Measurements from ENCODE around the gene NFASC. TPM values are rescaled to one million over a fixed set of nuclear protein-coding genes. Genes with fewer than 3 reads are reported as not detected.

The NFASC gene
- total and polyA plus RNA-seq, 9 of the 15 experiments (the other 6 are each of a cell fraction or from before 2014, with no cell fraction given): 0.03 to 0.16 (median 0.06) TPM; not detected in 6

- no peak for TF ChIP-seq ZNF395 (CRISPR knock-in tag; IDR thresholded peaks at IDR 0.05)
- no peak for TF ChIP-seq ZBTB1 (CRISPR knock-in tag; IDR thresholded peaks at IDR 0.05; ENCODE audit: borderline replicate concordance, low read depth)
- no peak for TF ChIP-seq E2F3 (CRISPR knock-in tag; IDR thresholded peaks at IDR 0.05)
- TF ChIP-seq TEAD4 (IDR thresholded peaks at IDR 0.05; ENCODE audit: low read length): no peak
- TF ChIP-seq TEAD4 (CRISPR knock-in tag; IDR thresholded peaks at IDR 0.05; ENCODE audit: borderline replicate concordance): no peak
- no peak for TF ChIP-seq CCAR2 (IDR thresholded peaks at IDR 0.05; ENCODE audit: low read depth, low read length)
- no peak for TF ChIP-seq FOXA1 (IDR thresholded peaks at IDR 0.05; ENCODE audit: borderline replicate concordance)
Observed at GRCh38 chr1:204959836-204960235, 89.2 kb downstream of the NFASC start (continued).

- peak; percentile 93 for ATAC-seq
- Histone ChIP-seq H3K9me1 (ENCODE audit: control insufficient read depth, insufficient read depth, low read length) (no peaks in the 10 kb centered on the region), H3K27ac (ENCODE audit: extremely low read depth, low read depth, low read length) (no peak overlapping the region), H2AFZ (ENCODE audit: low read depth, low read length) (no peak overlapping the region), H3K4me2 (ENCODE audit: insufficient read depth, low read length) (no peak overlapping the region; the same call in 1 of the 2 replicates), H3K4me1 (replicated peaks in 1 of 2; ENCODE audit: control insufficient read depth in 2 of 2, insufficient read depth in 2 of 2, low read length in 2 of 2) (peaks cover 0 to 11% of the 10 kb centered on the region in 2 experiments; a peak in 3 of 5 replicates), H3K9ac (ENCODE audit: insufficient read depth in 1 of 2, low read depth in 2 of 2, low read length in 2 of 2) (no peak overlapping the region), H3K4me3 (no peak overlapping the region), H3K36me3 (ENCODE audit: control insufficient read depth, insufficient read depth, low read length) (no peaks in the 10 kb centered on the region), H3K79me2 (ENCODE audit: control insufficient read depth, insufficient read depth, low read length) (no peaks in the 10 kb centered on the region), H3K27me3 (ENCODE audit: control insufficient read depth in 2 of 2, insufficient read depth in 2 of 2, low read length in 2 of 2) (peaks cover 13 to 43% of the 10 kb centered on the region in 2 experiments; a peak in 4 of 5 replicates), H4K20me1 (replicated peaks; ENCODE audit: control insufficient read depth, insufficient read depth, low read length) (no peaks in the 10 kb centered on the region), H3K9me3 (replicated peaks; ENCODE audit: control insufficient read depth, insufficient read depth, low read depth, low read length) (no peaks in the 10 kb centered on the region)
- intact Hi-C loops (cut with micrococcal nuclease) (loop anchor here (5.0 kb wide), 2 partner anchors 133 to 153 kb away; no protein-coding TSS in a partner anchor), in situ Hi-C loops (cut with MboI) (no loop called here)
- ChIA-PET CTCF (ENCODE audit: low intra/inter-chr PET ratio) (no interaction called here), POLR2A (interaction anchor here (0.6 to 1.3 kb wide), 6 partner anchors 15 to 536 kb away, joined by 3 to 5 read pairs (median 3); no protein-coding TSS in a partner anchor)
- WGBS (ENCODE audit: insufficient coverage, low coverage, missing lambda C conversion rate): 7% methylated on average over 8 of the region's 8 CpGs
- BruUV-seq (replicated peaks): no TSS peak
- peak in 1 of 4 experiments; percentile 23 for DNase-seq (ENCODE audit: extremely low read depth in 1 of 4, low spot score in 3 of 4)
- no peak for FAIRE-seq
- TF ChIP-seq ZNF75A (CRISPR knock-in tag; IDR thresholded peaks at IDR 0.05): no peak
- TF ChIP-seq CEBPG (CRISPR knock-in tag; IDR thresholded peaks at IDR 0.05): peak; percentile 97
- peak; percentile 91 to 98 for TF ChIP-seq CEBPG (tag; conservative IDR thresholded peaks at IDR 0.05 in 1 of 2, IDR thresholded peaks at IDR 0.05 in 1 of 2)
- no peak for TF ChIP-seq GTF2E2 (tag; IDR thresholded peaks at IDR 0.05)
- no peak for TF ChIP-seq USF1 (CRISPR knock-in tag; IDR thresholded peaks at IDR 0.05)
- no peak for TF ChIP-seq CREM (IDR thresholded peaks at IDR 0.05; ENCODE audit: low read depth)
- TF ChIP-seq POU5F1 (IDR thresholded peaks at IDR 0.05; ENCODE audit: borderline replicate concordance, low read depth, low read length, partially characterized antibody): no peak
- no peak for TF ChIP-seq ZFX (CRISPR knock-in tag; IDR thresholded peaks at IDR 0.05)
- no peak for TF ChIP-seq STAT5B (CRISPR knock-in tag; IDR thresholded peaks at IDR 0.05)
- TF ChIP-seq ZNF584 (CRISPR knock-in tag; IDR thresholded peaks at IDR 0.05; ENCODE audit: low read depth): peak; percentile 84; the same call in 1 of the 2 replicates
- no peak for TF ChIP-seq ID3 (CRISPR knock-in tag; IDR thresholded peaks at IDR 0.05)
- TF ChIP-seq ID3 (tag; IDR thresholded peaks at IDR 0.05): no peak
Observed at GRCh38 chr1:204960306-204961125, 89.9 kb downstream of the NFASC start.

Data from K562 (cell line).